NCI-H748 (cell line): ENCODE measurements around the gene KLHL25.

ENCODE experiments used
- DNase-seq: peaks from one replicate; lab custom pipeline; 2025; ENCODE audit not compliant: unreplicated experiment; lab: John Stamatoyannopoulos, UW

The KLHL25 gene

GRCh38 chr15:85749261-85750151, 45.2 kb downstream of the KLHL25 start:
- no peak for DNase-seq

GRCh38 chr15:85748729-85749128, 46.0 kb downstream of the KLHL25 start:
- DNase-seq, result no peak

- DNase-seq, result no peak
Observed at GRCh38 chr15:85748176-85748575, 46.5 kb downstream of the KLHL25 start.

GRCh38 chr15:85746641-85747040, 48.1 kb downstream of the KLHL25 start:
- DNase-seq, result no peak

DNA sequence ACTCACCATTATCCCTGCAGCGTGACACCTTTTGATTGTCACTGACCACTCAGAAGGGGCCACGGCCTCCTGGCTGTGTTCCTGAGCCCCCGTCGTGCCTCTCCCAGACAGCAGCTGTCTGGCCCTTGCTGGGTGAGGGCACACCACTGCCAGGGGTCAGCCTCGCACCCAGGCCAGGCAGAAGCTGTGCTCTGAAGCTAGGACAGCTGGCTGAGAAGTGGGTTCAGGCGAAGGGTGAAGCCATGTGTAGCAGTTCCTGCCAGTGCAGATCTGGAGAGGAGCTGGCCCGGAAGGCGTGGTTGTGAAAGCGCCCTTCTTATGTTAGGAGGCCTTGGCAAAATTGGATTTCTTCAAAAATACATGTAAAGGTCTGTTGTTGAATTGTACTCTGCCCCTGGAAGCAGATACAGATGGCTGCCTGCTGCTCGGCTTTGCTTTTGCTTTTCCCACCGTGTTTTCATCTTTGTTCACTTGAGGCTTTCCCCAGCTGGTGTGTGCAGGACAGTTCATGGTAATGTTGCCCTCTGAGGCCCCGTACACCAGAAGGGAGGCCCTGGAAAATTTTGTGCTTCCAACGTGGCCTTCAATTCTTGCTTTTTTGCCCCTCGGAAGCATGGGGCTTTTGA, 49.1 kb downstream of the KLHL25 start:
- no peak for DNase-seq

DNA sequence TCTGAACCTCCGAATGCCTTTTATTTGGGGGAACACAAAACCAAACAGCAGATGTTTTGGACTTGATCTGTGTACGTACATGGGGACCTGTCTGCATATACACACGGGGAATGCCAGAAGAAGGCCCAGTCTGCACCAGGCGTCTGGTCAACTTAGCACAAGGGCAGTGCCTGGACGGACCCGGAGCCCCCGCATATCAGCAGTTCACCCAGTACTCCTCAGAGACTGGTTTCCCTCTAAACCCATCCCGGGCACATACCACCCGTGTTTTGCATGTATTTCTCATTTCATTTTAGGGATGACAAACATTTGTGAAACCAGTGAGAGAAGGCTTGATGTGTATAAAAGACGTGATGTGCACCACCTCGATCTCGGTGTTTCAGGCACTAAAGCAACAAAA, 49.7 kb downstream of the KLHL25 start:
- DNase-seq, result no peak

GRCh38 chr15:85744579-85744978, 50.1 kb downstream of the KLHL25 start:
- DNase-seq, result no peak

GRCh38 chr15:85743392-85744055, 51.2 kb downstream of the KLHL25 start:
- no peak for DNase-seq

DNA sequence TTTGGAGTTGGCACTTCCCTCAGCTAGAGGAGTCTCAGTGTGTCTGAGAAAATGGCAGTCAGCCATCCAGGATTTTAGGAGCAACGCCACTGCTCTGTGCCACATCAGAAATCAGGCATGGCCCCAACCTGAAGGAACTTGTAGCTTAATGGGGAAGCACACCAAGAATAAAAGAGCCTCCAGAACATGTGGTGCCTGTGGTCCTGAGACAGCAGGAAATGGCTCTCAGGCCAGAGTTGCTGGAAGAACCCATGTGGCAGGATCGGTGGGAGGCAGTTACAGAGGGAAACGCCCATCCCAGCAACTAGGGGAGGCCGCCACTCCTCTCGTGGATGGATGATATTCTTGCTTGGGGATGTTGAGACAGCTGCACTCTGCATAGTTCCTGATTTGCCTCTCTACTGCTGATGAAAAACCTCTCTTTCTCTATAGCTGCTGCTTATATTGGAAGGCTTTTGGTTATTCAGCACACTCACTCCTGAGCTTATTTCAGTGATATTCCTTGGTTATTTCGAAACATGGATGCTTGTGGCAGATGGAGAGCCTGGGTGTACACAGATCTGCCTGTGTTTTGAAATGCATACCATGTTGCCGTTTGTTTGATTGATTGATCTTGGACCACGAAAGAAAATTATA, 52.4 kb downstream of the KLHL25 start:
- no peak for DNase-seq

DNA sequence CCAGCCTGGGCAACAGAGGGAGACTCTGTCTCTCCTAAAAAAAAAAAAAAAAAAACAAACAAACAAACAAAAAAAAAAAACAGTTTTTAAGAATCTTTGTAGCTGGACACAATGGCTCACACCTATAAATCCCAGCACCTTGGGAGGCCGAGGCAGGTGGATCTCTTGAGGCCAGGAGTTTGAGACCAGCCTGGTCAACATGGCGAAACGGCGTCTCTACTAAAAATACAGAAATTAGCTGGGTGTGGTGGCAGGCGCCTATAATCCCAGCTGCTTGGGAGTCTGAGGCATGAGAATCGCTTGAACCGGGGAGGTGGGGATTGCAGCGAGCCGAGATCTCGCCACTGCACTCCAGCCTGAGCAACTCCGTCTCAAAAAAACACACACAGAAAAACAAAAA, 53.1 kb downstream of the KLHL25 start:
- no peak for DNase-seq

DNA sequence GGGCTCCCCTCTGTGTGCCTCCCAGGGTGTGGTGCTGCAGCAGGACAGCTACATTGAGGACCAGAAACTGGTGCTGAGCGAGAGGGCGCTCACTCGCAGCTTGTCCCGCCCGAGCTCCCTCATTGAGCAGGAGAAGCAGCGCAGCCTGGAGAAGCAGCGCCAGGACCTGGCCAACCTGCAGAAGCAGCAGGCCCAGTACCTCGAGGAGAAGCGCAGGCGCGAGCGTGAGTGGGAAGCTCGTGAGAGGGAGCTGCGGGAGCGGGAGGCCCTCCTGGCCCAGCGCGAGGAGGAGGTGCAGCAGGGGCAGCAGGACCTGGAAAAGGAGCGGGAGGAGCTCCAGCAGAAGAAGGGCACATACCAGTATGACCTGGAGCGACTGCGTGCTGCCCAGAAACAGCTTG, 53.7 kb downstream of the KLHL25 start:
- DNase-seq, result no peak

GRCh38 chr15:85737061-85737460, 57.7 kb downstream of the KLHL25 start:
- DNase-seq, result no peak

- no peak for DNase-seq
Observed at GRCh38 chr15:85733416-85733815, 61.3 kb downstream of the KLHL25 start.

DNA sequence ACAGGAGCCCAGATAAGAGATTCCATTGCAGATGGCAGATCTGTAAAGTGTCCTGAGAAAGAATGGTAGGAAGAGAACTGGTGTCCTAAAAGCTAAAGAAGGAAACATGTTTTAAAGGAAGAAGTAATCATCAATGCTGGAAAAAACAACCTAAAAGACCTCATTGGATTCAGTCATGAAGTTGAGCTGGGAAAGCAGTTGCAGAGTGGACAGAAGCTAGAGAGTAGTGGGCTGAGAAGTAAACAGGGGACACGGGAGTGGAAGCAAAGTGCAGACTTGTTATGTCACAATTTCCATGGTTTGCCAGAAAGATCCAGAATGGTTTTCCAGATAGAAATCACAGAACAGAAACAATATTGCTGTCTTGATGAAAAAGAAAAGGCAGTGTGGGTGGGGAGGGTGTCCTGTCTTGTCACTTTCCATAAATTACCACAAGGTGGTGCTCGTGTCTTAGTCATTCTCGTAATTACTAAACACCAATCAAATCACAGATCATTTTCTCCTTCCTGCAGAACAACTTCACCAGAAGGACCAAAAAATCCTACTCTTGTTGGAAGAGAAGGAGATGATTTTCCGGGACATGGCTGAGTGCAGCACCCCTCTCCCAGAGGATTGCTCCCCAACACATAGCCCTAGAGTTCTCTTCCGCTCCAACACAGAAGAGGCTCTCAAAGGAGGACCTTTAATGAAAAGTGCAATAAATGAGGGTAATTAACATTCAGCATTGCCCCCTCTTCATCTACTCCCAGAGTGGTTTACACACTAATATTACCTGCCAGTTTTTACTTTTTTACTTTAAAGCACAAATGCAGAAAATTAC, 64.5 kb downstream of the KLHL25 start:
- DNase-seq, result peak; percentile 60

DNA sequence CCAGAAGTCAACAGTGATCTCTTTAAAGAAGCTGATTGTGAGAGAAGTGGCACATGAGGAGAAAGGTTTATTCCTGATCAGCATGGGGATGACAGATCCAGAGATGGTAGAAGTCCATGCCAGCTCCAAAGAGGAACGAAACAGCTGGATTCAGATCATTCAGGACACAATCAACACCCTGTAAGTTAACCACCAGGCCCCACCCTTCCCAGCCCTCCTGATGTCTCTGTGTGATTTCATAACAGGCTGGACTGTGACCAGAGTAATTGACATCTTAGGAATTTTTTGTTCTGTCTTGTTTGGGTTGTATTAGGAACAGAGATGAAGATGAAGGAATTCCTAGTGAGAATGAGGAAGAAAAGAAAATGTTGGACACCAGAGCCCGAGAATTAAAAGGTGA, 67.7 kb downstream of the KLHL25 start:
- no peak for DNase-seq

- DNase-seq, result no peak
Observed at GRCh38 chr15:85726454-85726853, 68.3 kb downstream of the KLHL25 start.

- DNase-seq, result no peak
Observed at GRCh38 chr15:85725564-85725963, 69.2 kb downstream of the KLHL25 start.

DNA sequence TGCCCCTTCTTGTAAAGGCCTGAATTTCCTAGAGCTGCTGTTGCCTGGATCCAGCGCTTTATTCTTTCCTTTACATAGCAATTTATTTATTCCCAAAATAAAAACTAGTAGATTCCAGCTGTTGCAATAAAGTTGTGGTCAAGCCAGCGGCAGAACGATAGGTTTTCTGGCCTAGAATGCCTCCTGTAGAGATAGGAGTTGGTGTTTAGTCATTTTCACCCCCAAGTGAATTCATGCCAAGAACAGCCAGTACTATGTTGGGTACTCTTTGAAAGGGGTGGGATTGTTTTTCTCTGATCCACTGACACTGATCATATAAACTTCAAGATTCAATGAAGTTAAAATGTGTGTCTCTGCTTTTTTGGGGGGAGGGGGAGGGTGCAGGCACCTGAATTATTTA, 69.7 kb downstream of the KLHL25 start:
- DNase-seq, result no peak

DNA sequence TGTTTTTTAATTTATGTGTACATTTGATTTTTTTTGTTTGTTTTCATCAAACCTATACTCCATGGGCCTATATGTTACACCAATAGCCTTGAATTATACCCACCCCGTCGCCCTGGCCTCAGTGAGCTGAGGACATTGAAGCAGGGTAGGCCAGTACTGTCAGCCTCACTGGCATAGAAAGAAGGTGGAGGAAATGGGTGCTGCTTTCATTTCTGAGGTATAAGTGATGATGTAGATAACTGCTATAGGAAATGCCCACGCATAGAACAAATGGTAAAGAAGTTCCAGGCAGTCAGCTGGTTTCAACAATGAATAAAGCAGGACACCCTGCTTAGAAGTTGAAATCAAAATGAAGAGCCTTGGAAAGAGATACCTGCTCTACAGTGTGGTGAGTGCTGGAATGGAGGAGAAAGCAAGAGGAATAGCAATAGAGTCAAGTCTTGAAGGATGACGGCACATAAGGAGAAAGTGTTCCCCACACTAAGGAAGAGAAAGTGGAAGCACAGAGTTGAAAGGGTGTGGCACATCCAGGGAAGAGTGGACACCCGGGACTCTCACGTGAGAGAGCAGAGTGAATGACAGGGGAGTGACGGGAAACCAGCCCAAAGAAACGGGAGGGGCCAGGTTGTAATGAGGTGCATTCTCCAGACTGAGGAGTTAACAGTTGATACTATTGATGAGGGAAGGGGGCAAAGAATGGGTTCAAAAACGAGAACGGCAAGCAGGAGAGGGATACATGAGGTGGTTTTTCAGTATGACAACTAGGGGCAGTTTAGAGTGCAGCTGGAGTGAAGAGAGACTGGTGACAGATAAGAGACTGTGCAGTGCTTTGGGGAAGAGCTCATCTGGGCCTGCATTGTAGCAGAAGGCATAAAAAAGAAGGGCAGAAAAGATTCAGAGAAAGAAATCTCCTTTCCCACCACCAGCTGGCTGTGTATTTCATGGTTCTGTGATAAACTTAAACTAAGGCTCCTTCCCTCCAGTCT, 70.5 kb downstream of the KLHL25 start:
- DNase-seq, result no peak
